Stimulated activated naive CD8-positive, alpha-beta T cell treated with anti-CD3 and anti-CD28 coated beads, Interleukin-15, Interleukin-2, amounts not matched to agents 100 ng/mL and 50 ng/mL, for 24 hours (primary cell): Measurements from ENCODE around the gene CHERP.
"Not testable (repeated sequence)": the region's sequence is repeated elsewhere in the genome, so short reads cannot be mapped to it uniquely, and the experiment has no call there.

ENCODE experiments used
- H3K27ac Mint-ChIP-seq: one replicate; pipeline ENCODE4 v1.8.0; 2021; ENCODE audit warnings: mild to moderate bottlenecking, mixed read lengths
- H3K27me3 Mint-ChIP-seq: one replicate; pipeline ENCODE4 v1.8.0; 2021; ENCODE audit warnings: mixed read lengths
- H3K36me3 Mint-ChIP-seq: one replicate; pipeline ENCODE4 v1.8.0; 2021; ENCODE audit warnings: low read depth, mixed read lengths
- H3K4me1 Mint-ChIP-seq: one replicate; pipeline ENCODE4 v1.8.0; 2021; ENCODE audit warnings: low read depth, mixed read lengths
- H3K4me3 Mint-ChIP-seq: one replicate; pipeline ENCODE4 v1.8.0; 2021; ENCODE audit warnings: mild to moderate bottlenecking, mixed read lengths
- H3K9me3 Mint-ChIP-seq: one replicate; pipeline ENCODE4 v1.8.0; 2021; ENCODE audit warnings: mixed read lengths

The CHERP gene

GRCh38 chr19:16520986-16521624 is 21.1 kb downstream of the CHERP start:
- no peak overlapping the region for H3K27ac Mint-ChIP-seq
- H3K4me1 Mint-ChIP-seq, result no peaks in the 10 kb centered on the region
- H3K27me3 Mint-ChIP-seq, result no peaks in the 10 kb centered on the region
- H3K36me3 Mint-ChIP-seq, result peaks cover 56% of the 10 kb centered on the region
- H3K9me3 Mint-ChIP-seq, result no peaks in the 10 kb centered on the region
- no peak overlapping the region for H3K4me3 Mint-ChIP-seq

- H3K27ac Mint-ChIP-seq, result no peak overlapping the region
- H3K9me3 Mint-ChIP-seq, result no peaks in the 10 kb centered on the region
- peaks cover 52% of the 10 kb centered on the region for H3K36me3 Mint-ChIP-seq
- H3K4me3 Mint-ChIP-seq, result no peak overlapping the region
- H3K4me1 Mint-ChIP-seq, result no peaks in the 10 kb centered on the region
- no peaks in the 10 kb centered on the region for H3K27me3 Mint-ChIP-seq
Observed at GRCh38 chr19:16520074-16520973, 21.9 kb downstream of the CHERP start.

DNA sequence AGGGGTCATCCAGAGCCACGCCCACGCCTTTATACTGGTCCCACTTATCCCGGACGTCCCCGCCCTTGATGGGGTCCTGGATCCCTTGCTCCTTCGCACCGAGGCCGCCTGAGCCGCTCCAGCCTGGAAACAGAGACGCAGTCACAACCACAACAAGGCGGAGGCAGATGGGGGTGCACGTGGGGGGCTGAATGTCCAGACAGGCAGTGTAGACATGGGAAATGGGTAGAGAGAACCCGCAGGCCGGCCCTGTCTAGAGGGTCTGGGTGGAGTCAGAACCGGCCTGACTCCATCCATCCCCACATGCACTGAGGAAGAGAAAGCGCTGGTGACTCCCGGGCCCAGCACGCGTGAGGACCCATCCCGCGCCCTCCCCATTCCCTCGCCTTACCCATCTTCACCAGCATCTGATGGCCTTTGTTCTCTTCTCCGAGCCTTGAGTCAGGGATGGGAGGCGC is 23.0 kb downstream of the CHERP start:
- Mint-ChIP-seq H3K9me3 (no peaks in the 10 kb centered on the region), H3K4me1 (no peaks in the 10 kb centered on the region), H3K36me3 (peaks cover 52% of the 10 kb centered on the region), H3K27ac (no peak overlapping the region), H3K4me3 (no peak overlapping the region), H3K27me3 (no peaks in the 10 kb centered on the region)

DNA sequence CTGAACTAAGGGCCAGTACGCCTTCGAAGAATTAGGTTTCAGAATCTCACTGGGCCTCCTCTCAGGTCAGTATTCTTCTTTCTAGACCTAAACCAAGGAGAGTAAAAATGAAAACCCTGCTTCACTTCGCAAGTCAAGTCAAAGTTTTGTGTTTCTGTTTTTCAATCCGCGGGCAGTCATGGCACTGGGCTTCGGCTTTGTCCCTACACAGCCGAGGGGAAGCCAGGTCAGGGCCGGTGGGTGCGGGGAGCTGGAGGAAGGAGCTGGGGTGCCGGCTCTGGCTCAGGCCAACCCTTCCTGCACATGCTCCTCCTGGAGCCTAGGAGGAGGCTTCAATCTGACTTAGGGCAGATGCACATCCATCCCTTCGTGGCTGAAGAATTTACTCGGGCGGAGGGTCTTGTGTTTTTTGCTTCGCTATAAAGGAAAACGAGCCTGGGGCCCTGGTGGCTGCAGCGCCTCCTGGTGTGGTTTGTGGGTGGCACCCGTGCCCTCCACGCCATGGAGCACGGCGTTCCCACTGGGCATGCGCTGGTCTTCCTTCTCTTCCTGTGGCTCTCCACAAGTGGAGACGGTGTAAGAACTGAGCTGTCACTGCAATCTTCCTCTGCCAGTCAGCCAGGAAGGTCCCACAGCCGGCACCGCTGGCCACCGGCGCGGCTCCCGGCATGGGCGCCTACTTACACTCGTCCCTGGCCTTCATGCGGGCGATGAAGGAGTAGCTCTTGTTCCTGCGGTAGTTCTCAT is 23.6 kb downstream of the CHERP start:
- H3K36me3 Mint-ChIP-seq, result peaks cover 47% of the 10 kb centered on the region
- no peaks in the 10 kb centered on the region for H3K4me1 Mint-ChIP-seq
- H3K4me3 Mint-ChIP-seq, result no peak overlapping the region
- no peak overlapping the region for H3K27ac Mint-ChIP-seq
- no peaks in the 10 kb centered on the region for H3K27me3 Mint-ChIP-seq
- H3K9me3 Mint-ChIP-seq, result no peaks in the 10 kb centered on the region

GRCh38 chr19:16518061-16518460 is 24.2 kb downstream of the CHERP start:
- Mint-ChIP-seq H3K4me1 (no peaks in the 10 kb centered on the region), H3K9me3 (no peaks in the 10 kb centered on the region), H3K4me3 (no peak overlapping the region), H3K27ac (no peak overlapping the region), H3K36me3 (peaks cover 47% of the 10 kb centered on the region), H3K27me3 (no peaks in the 10 kb centered on the region)

DNA sequence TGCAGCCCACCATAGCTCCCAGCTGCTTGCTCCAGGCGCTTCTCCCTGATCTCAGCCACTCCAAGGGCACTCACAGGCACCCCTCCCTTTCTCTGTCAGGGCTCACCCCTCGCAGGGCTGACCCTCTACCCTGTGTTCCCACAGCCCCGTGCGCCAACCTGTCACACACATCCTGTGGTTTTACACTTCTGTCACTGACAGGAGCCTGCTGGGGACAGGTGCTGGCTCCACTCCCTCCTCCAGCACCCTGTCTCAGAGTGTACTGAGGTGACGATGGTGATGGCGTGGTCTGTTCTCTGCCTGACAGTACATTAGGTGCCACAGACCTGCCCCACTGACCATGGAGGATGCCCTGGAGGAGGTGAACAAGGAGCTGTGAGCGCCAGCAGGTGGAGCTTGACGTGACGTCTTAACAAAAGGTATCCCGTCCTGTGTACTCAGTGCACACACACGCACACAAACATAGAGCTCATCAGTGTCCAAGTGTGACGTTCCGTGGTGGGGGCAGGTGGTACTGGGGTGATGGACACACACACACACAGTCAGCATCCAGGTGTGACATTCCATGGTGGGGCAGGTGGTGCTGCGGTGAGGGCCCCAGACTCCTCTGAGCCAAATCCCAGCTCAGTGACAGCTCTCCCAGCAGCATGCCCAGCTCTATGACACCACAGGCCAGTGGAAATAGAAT is 25.2 kb downstream of the CHERP start:
- Mint-ChIP-seq H3K9me3 (no peaks in the 10 kb centered on the region), H3K27me3 (no peaks in the 10 kb centered on the region), H3K36me3 (peaks cover 46% of the 10 kb centered on the region), H3K4me3 (no peak overlapping the region), H3K27ac (peak overlapping the region; percentile 26), H3K4me1 (no peaks in the 10 kb centered on the region)

DNA sequence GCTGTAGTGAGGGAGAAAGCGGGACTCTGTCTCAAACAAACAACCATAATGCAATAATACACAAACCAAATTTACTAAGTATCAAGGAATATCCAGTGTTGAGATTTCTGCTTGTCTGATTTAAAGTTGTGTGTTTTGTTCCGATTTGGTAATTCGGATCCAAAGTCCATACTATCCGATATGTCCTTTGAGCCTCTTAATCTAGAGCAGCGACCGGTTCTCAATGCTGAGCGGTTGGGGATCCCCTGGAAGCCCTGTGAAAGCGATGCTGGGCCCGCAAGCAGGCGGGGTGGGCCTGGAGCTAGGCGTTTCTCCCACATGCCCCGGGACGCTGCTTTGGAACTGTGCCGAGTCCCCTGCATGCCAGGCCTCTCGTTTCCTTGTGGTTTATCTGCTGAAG is 25.9 kb downstream of the CHERP start:
- Mint-ChIP-seq H3K4me3 (no peak overlapping the region), H3K27me3 (no peaks in the 10 kb centered on the region), H3K4me1 (no peaks in the 10 kb centered on the region), H3K9me3 (no peaks in the 10 kb centered on the region), H3K27ac (no peak overlapping the region), H3K36me3 (peaks cover 46% of the 10 kb centered on the region)

- Mint-ChIP-seq H3K9me3 (no peaks in the 10 kb centered on the region), H3K27me3 (no peaks in the 10 kb centered on the region), H3K36me3 (peaks cover 31% of the 10 kb centered on the region), H3K27ac (no peak overlapping the region), H3K4me3 (no peak overlapping the region), H3K4me1 (no peaks in the 10 kb centered on the region)
Observed at GRCh38 chr19:16514383-16515019, 27.7 kb downstream of the CHERP start.

- not testable (repeated sequence) for H3K4me1 Mint-ChIP-seq
Observed at GRCh38 chr19:16512611-16513010, 29.6 kb downstream of the CHERP start.

GRCh38 chr19:16509141-16510061 is 32.8 kb downstream of the CHERP start:
- no peaks in the 10 kb centered on the region for H3K9me3 Mint-ChIP-seq
- peaks cover 16% of the 10 kb centered on the region for H3K36me3 Mint-ChIP-seq
- H3K27me3 Mint-ChIP-seq, result no peaks in the 10 kb centered on the region
- no peaks in the 10 kb centered on the region for H3K4me1 Mint-ChIP-seq
- H3K4me3 Mint-ChIP-seq, result no peak overlapping the region
- H3K27ac Mint-ChIP-seq, result no peak overlapping the region

More at GRCh38 chr19:16512611-16513010, 29.6 kb downstream of the CHERP start:
- not testable (repeated sequence) for H3K4me3 Mint-ChIP-seq, H3K27me3 Mint-ChIP-seq, H3K9me3 Mint-ChIP-seq, H3K27ac Mint-ChIP-seq
- peaks cover 18% of the 10 kb centered on the region for H3K36me3 Mint-ChIP-seq

- Mint-ChIP-seq H3K36me3 (peaks cover 14% of the 10 kb centered on the region), H3K27ac (no peak overlapping the region), H3K27me3 (no peaks in the 10 kb centered on the region), H3K4me3 (no peak overlapping the region), H3K4me1 (no peaks in the 10 kb centered on the region), H3K9me3 (no peaks in the 10 kb centered on the region)
Observed at GRCh38 chr19:16508546-16508945, 33.7 kb downstream of the CHERP start.

DNA sequence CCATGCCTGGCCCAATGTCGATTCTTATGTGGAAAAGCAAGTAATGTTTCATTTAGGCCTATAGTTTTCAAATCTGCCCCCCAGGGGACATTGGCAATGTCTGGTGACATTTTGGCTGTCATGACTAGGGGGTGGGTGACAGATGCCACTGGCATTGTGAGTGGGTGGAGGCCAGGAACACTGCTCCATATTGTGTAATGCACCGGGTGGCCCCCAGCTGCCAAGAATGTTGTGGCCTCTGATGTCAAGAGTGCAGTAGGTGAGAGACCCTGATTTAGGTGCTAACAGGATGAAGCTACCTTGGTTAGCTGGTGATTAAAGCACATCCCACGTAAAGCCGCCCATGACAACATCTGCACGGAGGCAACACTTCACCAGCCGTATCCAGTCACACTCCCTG is 35.3 kb downstream of the CHERP start:
- H3K4me3 Mint-ChIP-seq, result no peak overlapping the region
- H3K4me1 Mint-ChIP-seq, result no peaks in the 10 kb centered on the region
- H3K27ac Mint-ChIP-seq, result no peak overlapping the region
- H3K27me3 Mint-ChIP-seq, result no peaks in the 10 kb centered on the region
- no peaks in the 10 kb centered on the region for H3K9me3 Mint-ChIP-seq
- peaks cover 7% of the 10 kb centered on the region for H3K36me3 Mint-ChIP-seq

DNA sequence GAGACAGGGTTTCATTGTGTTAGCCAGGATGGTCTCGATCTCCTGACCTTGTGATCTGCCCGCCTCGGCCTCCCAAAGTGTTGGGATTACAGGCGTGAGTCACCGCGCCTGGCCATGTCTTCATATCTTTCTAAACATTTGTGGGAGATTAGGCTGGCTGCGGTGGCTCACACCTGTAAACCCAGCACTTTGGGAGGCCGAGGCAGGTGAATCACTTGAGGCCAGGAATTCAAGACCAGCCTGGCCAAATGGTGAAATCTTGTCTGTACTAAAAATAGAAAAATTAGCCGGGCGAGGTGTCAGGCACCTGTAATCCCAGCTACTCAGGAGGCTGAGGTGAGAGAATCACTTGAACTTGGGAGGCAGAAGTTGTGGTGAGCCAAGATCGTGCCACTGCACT is 36.1 kb downstream of the CHERP start:
- not testable (repeated sequence) for H3K9me3 Mint-ChIP-seq, H3K36me3 Mint-ChIP-seq, H3K27ac Mint-ChIP-seq, H3K4me1 Mint-ChIP-seq, H3K4me3 Mint-ChIP-seq, H3K27me3 Mint-ChIP-seq
